ENCODE results near the gene SERINC3. TPM values are rescaled to one million over a fixed set of nuclear protein-coding genes. Genes with fewer than 3 reads are reported as not detected.

The SERINC3 gene
- polyA plus RNA-seq (2012; rRNA removed) = 105 and 173 TPM in 2 replicates
- polyA plus RNA-seq (2012; cell fraction: cytosol; rRNA removed) = 101 and 124 TPM in 2 replicates
- polyA plus RNA-seq (2012; cell fraction: nucleus; rRNA removed) = 71.6 and 109 TPM in 2 replicates

DNA sequence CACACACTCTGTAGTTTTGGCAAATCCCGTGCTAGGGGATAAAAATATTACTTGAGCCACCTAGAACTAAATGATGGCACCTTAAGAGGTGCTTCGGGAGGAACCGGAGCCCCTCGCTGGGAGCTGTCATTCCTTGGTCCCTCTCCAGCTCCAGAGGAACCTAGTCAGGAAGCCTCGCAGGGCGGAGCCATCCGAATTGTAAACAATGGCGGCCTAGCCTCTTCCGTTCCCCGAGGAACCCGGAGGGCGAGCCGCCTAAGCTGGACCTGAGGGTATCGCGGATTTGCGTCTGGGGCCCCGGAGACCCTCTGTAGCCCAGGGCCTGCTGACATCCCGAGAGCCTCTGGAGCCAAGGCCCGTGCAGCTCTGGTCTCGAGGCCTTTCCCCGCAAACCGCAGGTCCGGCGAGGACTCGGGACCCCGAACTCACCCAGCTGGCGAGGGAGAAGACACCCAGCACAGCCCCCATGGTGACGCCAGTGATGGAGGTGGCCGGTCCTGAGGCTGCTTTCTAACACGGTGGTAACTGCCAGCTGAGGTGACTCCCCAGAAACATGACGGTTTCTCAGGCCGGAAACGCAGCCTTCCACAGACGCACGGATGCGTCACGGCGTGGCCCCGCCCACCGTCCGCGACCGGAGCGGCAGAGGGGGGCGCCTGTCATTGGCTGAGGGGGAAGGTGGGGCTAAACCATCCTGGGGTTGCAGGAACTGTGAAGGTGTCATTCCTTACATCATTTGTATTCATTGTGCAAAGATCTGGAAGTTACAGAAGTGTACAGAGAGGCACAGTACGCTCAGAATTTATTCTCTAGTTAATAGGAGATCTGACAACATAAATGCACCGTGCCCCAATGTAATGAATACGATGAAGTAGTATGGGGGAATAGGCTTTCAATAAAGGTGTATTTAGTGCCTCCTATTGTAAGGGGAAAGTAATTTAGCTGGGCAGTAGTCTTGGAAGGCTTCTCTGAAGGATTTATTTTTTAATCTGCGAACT is at the start of gene SERINC3:
TSS of gene SERINC3 (minus strand) at position 587 of the 998 bp plus-strand sequence. CDS start at position 468, 119 bp downstream.
- Histone ChIP-seq H3K4me2 (peak within 1 kb of the TSS; percentile 98), H3K36me3 (replicated peaks in 1 of 2; ENCODE audit: control insufficient read depth in 1 of 2, insufficient read depth in 2 of 2, low read length in 1 of 2) (peaks cover 0 to 2% of the 10 kb centered on the region in 2 experiments), H2AFZ (ENCODE audit: low read depth) (peak within 1 kb of the TSS; percentile 77), H3K27ac (ENCODE audit: low read depth in 2 of 2, low read length in 1 of 2) (peak within 1 kb of the TSS; percentile 85 to 96), H3K4me3 (ENCODE audit: low read depth in 2 of 2, low read length in 1 of 2) (peak within 1 kb of the TSS; percentile 90 to 94), H3K9me2 (no peaks in the 10 kb centered on the region), H3K9ac (peak within 1 kb of the TSS; percentile 99), H3K79me2 (ENCODE audit: insufficient read depth) (peaks cover 51% of the 10 kb centered on the region), H3K9me3 (no peaks in the 10 kb centered on the region), H3K27me3 (ENCODE audit: insufficient read depth) (no peaks in the 10 kb centered on the region), H3F3A (replicated peaks; ENCODE audit: insufficient read depth) (no peaks in the 10 kb centered on the region), H3K4me1 (ENCODE audit: control insufficient read depth in 1 of 2, insufficient read depth in 2 of 2, low read depth in 1 of 2, low read length in 1 of 2) (peaks cover 4 to 11% of the 10 kb centered on the region in 2 experiments; a peak in 3 of 4 replicates), H4K20me1 (ENCODE audit: insufficient read depth) (peaks cover 45% of the 10 kb centered on the region; the same call in 1 of the 2 replicates)
- under 1% methylated on average over 32 of the region's 49 CpGs for WGBS (ENCODE audit: low lambda C conversion rate)
- POLR2A ChIA-PET = interaction anchor here (0.7 to 1.7 kb wide), 4 partner anchors 10 to 46 kb away, joined by 3 to 9 read pairs (median 4); partner anchors contain the start of gene TTPAL
- CTCF ChIA-PET = interaction anchor here (0.5 to 3.2 kb wide), 10 partner anchors 11 to 306 kb away, joined by 3 to 19 read pairs (median 4); partner anchors contain the start of gene TTPAL
- DNase-seq = peak; percentile 96
- no peak for TF ChIP-seq TCF12 (IDR thresholded peaks at IDR 0.05)
- TF ChIP-seq, protein P1, sequence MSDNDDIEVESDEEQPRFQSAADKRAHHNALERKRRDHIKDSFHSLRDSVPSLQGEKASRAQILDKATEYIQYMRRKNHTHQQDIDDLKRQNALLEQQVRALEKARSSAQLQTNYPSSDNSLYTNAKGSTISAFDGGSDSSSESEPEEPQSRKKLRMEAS (IDR thresholded peaks at IDR 0.05; ENCODE audit: low read depth) = peak; percentile 49; the same call in 1 of the 2 replicates
- TF ChIP-seq MEF2A (IDR thresholded peaks at IDR 0.05; ENCODE audit: borderline replicate concordance, low read depth) = no peak
- TF ChIP-seq, protein P2, sequence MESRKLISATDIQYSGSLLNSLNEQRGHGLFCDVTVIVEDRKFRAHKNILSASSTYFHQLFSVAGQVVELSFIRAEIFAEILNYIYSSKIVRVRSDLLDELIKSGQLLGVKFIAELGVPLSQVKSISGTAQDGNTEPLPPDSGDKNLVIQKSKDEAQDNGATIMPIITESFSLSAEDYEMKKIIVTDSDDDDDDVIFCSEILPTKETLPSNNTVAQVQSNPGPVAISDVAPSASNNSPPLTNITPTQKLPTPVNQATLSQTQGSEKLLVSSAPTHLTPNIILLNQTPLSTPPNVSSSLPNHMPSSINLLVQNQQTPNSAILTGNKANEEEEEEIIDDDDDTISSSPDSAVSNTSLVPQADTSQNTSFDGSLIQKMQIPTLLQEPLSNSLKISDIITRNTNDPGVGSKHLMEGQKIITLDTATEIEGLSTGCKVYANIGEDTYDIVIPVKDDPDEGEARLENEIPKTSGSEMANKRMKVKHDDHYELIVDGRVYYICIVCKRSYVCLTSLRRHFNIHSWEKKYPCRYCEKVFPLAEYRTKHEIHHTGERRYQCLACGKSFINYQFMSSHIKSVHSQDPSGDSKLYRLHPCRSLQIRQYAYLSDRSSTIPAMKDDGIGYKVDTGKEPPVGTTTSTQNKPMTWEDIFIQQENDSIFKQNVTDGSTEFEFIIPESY (IDR thresholded peaks at IDR 0.05; ENCODE audit: borderline replicate concordance, low read depth) = no peak
- TF ChIP-seq, protein P3, sequence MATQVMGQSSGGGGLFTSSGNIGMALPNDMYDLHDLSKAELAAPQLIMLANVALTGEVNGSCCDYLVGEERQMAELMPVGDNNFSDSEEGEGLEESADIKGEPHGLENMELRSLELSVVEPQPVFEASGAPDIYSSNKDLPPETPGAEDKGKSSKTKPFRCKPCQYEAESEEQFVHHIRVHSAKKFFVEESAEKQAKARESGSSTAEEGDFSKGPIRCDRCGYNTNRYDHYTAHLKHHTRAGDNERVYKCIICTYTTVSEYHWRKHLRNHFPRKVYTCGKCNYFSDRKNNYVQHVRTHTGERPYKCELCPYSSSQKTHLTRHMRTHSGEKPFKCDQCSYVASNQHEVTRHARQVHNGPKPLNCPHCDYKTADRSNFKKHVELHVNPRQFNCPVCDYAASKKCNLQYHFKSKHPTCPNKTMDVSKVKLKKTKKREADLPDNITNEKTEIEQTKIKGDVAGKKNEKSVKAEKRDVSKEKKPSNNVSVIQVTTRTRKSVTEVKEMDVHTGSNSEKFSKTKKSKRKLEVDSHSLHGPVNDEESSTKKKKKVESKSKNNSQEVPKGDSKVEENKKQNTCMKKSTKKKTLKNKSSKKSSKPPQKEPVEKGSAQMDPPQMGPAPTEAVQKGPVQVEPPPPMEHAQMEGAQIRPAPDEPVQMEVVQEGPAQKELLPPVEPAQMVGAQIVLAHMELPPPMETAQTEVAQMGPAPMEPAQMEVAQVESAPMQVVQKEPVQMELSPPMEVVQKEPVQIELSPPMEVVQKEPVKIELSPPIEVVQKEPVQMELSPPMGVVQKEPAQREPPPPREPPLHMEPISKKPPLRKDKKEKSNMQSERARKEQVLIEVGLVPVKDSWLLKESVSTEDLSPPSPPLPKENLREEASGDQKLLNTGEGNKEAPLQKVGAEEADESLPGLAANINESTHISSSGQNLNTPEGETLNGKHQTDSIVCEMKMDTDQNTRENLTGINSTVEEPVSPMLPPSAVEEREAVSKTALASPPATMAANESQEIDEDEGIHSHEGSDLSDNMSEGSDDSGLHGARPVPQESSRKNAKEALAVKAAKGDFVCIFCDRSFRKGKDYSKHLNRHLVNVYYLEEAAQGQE (IDR thresholded peaks at IDR 0.05; ENCODE audit: low read depth, low read length) = no peak
- TF ChIP-seq NRF1 (IDR thresholded peaks at IDR 0.05; ENCODE audit: low read depth, low read length) = no peak
- peak; percentile 22 for TF ChIP-seq CHD2 (IDR thresholded peaks at IDR 0.05; ENCODE audit: low read length, partially characterized antibody)
- no peak for TF ChIP-seq SMC3 (IDR thresholded peaks at IDR 0.05; ENCODE audit: low read depth, low read length)
- TF ChIP-seq, protein P4, sequence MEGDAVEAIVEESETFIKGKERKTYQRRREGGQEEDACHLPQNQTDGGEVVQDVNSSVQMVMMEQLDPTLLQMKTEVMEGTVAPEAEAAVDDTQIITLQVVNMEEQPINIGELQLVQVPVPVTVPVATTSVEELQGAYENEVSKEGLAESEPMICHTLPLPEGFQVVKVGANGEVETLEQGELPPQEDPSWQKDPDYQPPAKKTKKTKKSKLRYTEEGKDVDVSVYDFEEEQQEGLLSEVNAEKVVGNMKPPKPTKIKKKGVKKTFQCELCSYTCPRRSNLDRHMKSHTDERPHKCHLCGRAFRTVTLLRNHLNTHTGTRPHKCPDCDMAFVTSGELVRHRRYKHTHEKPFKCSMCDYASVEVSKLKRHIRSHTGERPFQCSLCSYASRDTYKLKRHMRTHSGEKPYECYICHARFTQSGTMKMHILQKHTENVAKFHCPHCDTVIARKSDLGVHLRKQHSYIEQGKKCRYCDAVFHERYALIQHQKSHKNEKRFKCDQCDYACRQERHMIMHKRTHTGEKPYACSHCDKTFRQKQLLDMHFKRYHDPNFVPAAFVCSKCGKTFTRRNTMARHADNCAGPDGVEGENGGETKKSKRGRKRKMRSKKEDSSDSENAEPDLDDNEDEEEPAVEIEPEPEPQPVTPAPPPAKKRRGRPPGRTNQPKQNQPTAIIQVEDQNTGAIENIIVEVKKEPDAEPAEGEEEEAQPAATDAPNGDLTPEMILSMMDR (IDR thresholded peaks at IDR 0.05) = peak; percentile 48
- TF ChIP-seq FOSL2 (IDR thresholded peaks at IDR 0.05; ENCODE audit: borderline replicate concordance, low read depth) = peak; percentile 1; the same call in 1 of the 2 replicates
- TF ChIP-seq SIN3A (IDR thresholded peaks at IDR 0.05; ENCODE audit: borderline replicate concordance, low read depth, low read length) = peak; percentile 52
- TF ChIP-seq RAD21 (IDR thresholded peaks at IDR 0.05; ENCODE audit: low read length) = peak; percentile 3; the same call in 1 of the 2 replicates
- peak; percentile 54; the same call in 1 of the 2 replicates for TF ChIP-seq RFX5 (IDR thresholded peaks at IDR 0.05; ENCODE audit: low read length)
- no peak for TF ChIP-seq EP300 (IDR thresholded peaks at IDR 0.05; ENCODE audit: borderline replicate concordance in 1 of 2, low read depth in 1 of 2, low read length in 1 of 2)
- TF ChIP-seq RCOR1 (IDR thresholded peaks at IDR 0.05; ENCODE audit: low read length) = 0 out of 2 replicates have a peak, but pooled peaks have one; percentile 7
- TF ChIP-seq, protein P5, sequence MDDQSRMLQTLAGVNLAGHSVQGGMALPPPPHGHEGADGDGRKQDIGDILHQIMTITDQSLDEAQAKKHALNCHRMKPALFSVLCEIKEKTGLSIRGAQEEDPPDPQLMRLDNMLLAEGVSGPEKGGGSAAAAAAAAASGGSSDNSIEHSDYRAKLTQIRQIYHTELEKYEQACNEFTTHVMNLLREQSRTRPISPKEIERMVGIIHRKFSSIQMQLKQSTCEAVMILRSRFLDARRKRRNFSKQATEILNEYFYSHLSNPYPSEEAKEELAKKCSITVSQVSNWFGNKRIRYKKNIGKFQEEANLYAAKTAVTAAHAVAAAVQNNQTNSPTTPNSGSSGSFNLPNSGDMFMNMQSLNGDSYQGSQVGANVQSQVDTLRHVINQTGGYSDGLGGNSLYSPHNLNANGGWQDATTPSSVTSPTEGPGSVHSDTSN (IDR thresholded peaks at IDR 0.05) = peak; percentile 20; the same call in 1 of the 2 replicates
- TF ChIP-seq, protein P6, sequence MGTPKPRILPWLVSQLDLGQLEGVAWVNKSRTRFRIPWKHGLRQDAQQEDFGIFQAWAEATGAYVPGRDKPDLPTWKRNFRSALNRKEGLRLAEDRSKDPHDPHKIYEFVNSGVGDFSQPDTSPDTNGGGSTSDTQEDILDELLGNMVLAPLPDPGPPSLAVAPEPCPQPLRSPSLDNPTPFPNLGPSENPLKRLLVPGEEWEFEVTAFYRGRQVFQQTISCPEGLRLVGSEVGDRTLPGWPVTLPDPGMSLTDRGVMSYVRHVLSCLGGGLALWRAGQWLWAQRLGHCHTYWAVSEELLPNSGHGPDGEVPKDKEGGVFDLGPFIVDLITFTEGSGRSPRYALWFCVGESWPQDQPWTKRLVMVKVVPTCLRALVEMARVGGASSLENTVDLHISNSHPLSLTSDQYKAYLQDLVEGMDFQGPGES (IDR thresholded peaks at IDR 0.05; ENCODE audit: low read depth, low read length) = no peak
- no peak for TF ChIP-seq RXRA (IDR thresholded peaks at IDR 0.05; ENCODE audit: borderline replicate concordance, low read depth)

All from SK-N-SH (cell line).